Bronchial epithelial cell (primary cell): ENCODE data around the gene HIF1AN. TPM values are rescaled to one million over a fixed set of nuclear protein-coding genes. Genes with fewer than 3 reads are reported as not detected.

ENCODE experiments used
- DNase-seq: peaks from one replicate; pipeline ENCODE4 v3.0.0-alpha.2; 2010; ENCODE audit warnings: low read depth
- FAIRE-seq: peaks from 2 replicates; lab custom pipeline; 2011; peaks lifted over from hg19 to GRCh38; lab: Jason Lieb, UNC
- H3K27me3 ChIP-seq: 2 replicates; pipeline ENCODE4 v1.5.1; 2011; ENCODE audit warnings: low read length; ENCODE audit not compliant: control insufficient read depth, insufficient read depth
- H3K36me3 ChIP-seq: 2 replicates; pipeline ENCODE4 v1.5.1; 2011; ENCODE audit warnings: low read length; ENCODE audit not compliant: control insufficient read depth, insufficient read depth
- H3K4me3 ChIP-seq: 2 replicates; pipeline ENCODE4 v1.5.1; 2011; ENCODE audit warnings: mild to moderate bottlenecking, low read depth, low read length, control low read depth
- CTCF ChIP-seq: IDR thresholded peaks from 2 replicates; pipeline ENCODE4 v1.5.1; 2011; ENCODE audit warnings: mild to moderate bottlenecking, moderate library complexity, low read length, control low read depth, inconsistent platforms; ENCODE audit not compliant: insufficient read depth, severe bottlenecking
- total RNA-seq: library from RNA; depleted of rRNA; stranded (reverse); fragments of >200 nt; gene quantifications from 2 replicates; pipeline ENCODE4 v1.2.1, GENCODE V29; 2014

Gene HIF1AN
- total RNA-seq, 1 donor from 2014 or later: 9.0 TPM

GRCh38 chr10:100586959-100587358, 51.2 kb downstream of the HIF1AN start:
- no peak overlapping the region for H3K4me3 ChIP-seq
- no peak for FAIRE-seq
- H3K36me3 ChIP-seq: no peaks in the 10 kb centered on the region
- DNase-seq: no peak
- H3K27me3 ChIP-seq: peaks cover 6% of the 10 kb centered on the region
- no peak for TF ChIP-seq CTCF

GRCh38 chr10:100598166-100598565, 62.4 kb downstream of the HIF1AN start:
- Histone ChIP-seq H3K4me3 (no peak overlapping the region), H3K36me3 (no peaks in the 10 kb centered on the region), H3K27me3 (no peaks in the 10 kb centered on the region)
- TF ChIP-seq CTCF: no peak
- DNase-seq (no peak), FAIRE-seq (no peak)

GRCh38 chr10:100600218-100600617, 64.5 kb downstream of the HIF1AN start:
- H3K36me3 ChIP-seq: no peaks in the 10 kb centered on the region
- H3K4me3 ChIP-seq: no peak overlapping the region
- FAIRE-seq (no peak), DNase-seq (peak; percentile 53)
- no peak for TF ChIP-seq CTCF
- peaks cover 2% of the 10 kb centered on the region for H3K27me3 ChIP-seq

- no peak for TF ChIP-seq CTCF
- FAIRE-seq: no peak
- no peak for DNase-seq
- Histone ChIP-seq H3K4me3 (no peak overlapping the region), H3K27me3 (peaks cover 2% of the 10 kb centered on the region), H3K36me3 (no peaks in the 10 kb centered on the region)
Observed at GRCh38 chr10:100607439-100607838, 71.7 kb downstream of the HIF1AN start.

Other genes starting within 250 kb of the HIF1AN start
- gene BLOC1S2, start 249.3 kb upstream of the HIF1AN start, total RNA-seq: 107 and 131 TPM in 2 replicates
- gene PKD2L1, start 205.7 kb upstream of the HIF1AN start, total RNA-seq: under 0.01 TPM in 1 of 2 replicates, not detected in the other
- 199 and 298 TPM in 2 replicates for gene SCD, start 188.7 kb upstream of the HIF1AN start, total RNA-seq
- not detected in 2 replicates for gene WNT8B, start 72.9 kb upstream of the HIF1AN start, total RNA-seq
- gene SEC31B, start 16.1 kb upstream of the HIF1AN start, total RNA-seq: 1.6 and 1.7 TPM in 2 replicates
- 134 and 284 TPM in 2 replicates for gene NDUFB8, start 6.1 kb upstream of the HIF1AN start, total RNA-seq
- not detected in 2 replicates for gene PAX2, start 209.6 kb downstream of the HIF1AN start, total RNA-seq